Suprapubic skin (tissue), 4 donors: ENCODE measurements around the gene HMHB1. TPM values are rescaled to one million over a fixed set of nuclear protein-coding genes. Genes with fewer than 3 reads are reported as not detected.

Experiments used
- DNase-seq, 2 donors: peaks; one replicate each; pipeline ENCODE4 v3.0.0-alpha.2; 2019; ENCODE audit warnings: low spot score in 2 of 2
- H3K27ac ChIP-seq: fragments of 200-600 bp; sonication (generic); one replicate; pipeline ENCODE4 v1.5.1; 2019
- H3K27me3 ChIP-seq: fragments of 200-600 bp; sonication (generic); one replicate; pipeline ENCODE4 v1.5.1; 2019
- H3K36me3 ChIP-seq: fragments of 200-600 bp; sonication (generic); one replicate; pipeline ENCODE4 v1.5.1; 2019
- H3K4me1 ChIP-seq: fragments of 200-600 bp; sonication (generic); one replicate; pipeline ENCODE4 v1.5.1; 2019
- H3K4me3 ChIP-seq: fragments of 200-600 bp; sonication (generic); one replicate; pipeline ENCODE4 v1.5.1; 2019; ENCODE audit warnings: mild to moderate bottlenecking
- H3K9me3 ChIP-seq: fragments of 200-600 bp; sonication (generic); one replicate; pipeline ENCODE4 v1.5.1; 2019
- CTCF ChIP-seq, 2 donors: fragments of 200-600 bp in 1 of 2; fragments of 450-650 bp in 1 of 2; sonication (generic) in 1 of 2; IDR thresholded peaks; one replicate each; pipeline ENCODE4 v1.5.1; 2016 to 2019; ENCODE audit warnings: antibody characterized with exemption in 2 of 2, mild to moderate bottlenecking in 1 of 2, moderate library complexity in 1 of 2
- EP300 ChIP-seq: sonication (generic); formaldehyde crosslinking; IDR thresholded peaks from one replicate; pipeline ENCODE4 v1.6.1; 2017; ENCODE audit warnings: antibody characterized with exemption
- POLR2A ChIP-seq, 2 donors: fragments of 450-650 bp; IDR thresholded peaks; one replicate each; pipeline ENCODE4 v1.6.1; 2017; ENCODE audit warnings: antibody characterized with exemption in 2 of 2, mild to moderate bottlenecking in 2 of 2, moderate library complexity in 2 of 2
- POLR2AphosphoS5 ChIP-seq, 3 donors: sonication (generic); formaldehyde crosslinking; IDR thresholded peaks; one replicate each; pipeline ENCODE4 v1.6.1; 2017; ENCODE audit warnings: antibody characterized with exemption in 3 of 3
- WGBS: methylation state at CpG from one replicate; pipeline ENCODE4 v1.1.5; 2018; 5-methylcytosine and 5-hydroxymethylcytosine counted together
- total RNA-seq, 4 donors: library from RNA; depleted of rRNA; stranded (reverse); fragments of >200 nt; gene quantifications; one replicate each; pipeline ENCODE4 v1.1.0, GENCODE V29; 2016

The HMHB1 gene
- total RNA-seq, 4 donors from 2014 or later = not detected

GRCh38 chr5:143820451-143820850 lies 8.5 kb downstream of the HMHB1 start:
- no peak overlapping the region for H3K4me3 ChIP-seq
- 73% methylated on average over 2 of the region's 2 CpGs for WGBS
- DNase-seq = no peak
- no peak overlapping the region for H3K27ac ChIP-seq
- H3K36me3 ChIP-seq = no peaks in the 10 kb centered on the region
- no peaks in the 10 kb centered on the region for H3K9me3 ChIP-seq
- TF ChIP-seq EP300 (no peak), POLR2A (IDR thresholded peaks at IDR 0.05) (no peak), CTCF (IDR thresholded peaks at IDR 0.05) (no peak), POLR2AphosphoS5 (IDR thresholded peaks at IDR 0.05) (no peak)
- H3K4me1 ChIP-seq = peaks cover 6% of the 10 kb centered on the region
- no peaks in the 10 kb centered on the region for H3K27me3 ChIP-seq

GRCh38 chr5:143824851-143825720 lies 13.1 kb downstream of the HMHB1 start:
- DNase-seq = peak; percentile 79 to 88
- peaks cover 6% of the 10 kb centered on the region for H3K4me1 ChIP-seq
- H3K36me3 ChIP-seq = no peaks in the 10 kb centered on the region
- peak; percentile 91 for TF ChIP-seq CTCF (IDR thresholded peaks at IDR 0.05)
- no peak for TF ChIP-seq EP300
- no peak for TF ChIP-seq POLR2AphosphoS5 (IDR thresholded peaks at IDR 0.05)
- no peak for TF ChIP-seq POLR2A (IDR thresholded peaks at IDR 0.05)
- 47% methylated on average over 8 of the region's 8 CpGs for WGBS
- no peaks in the 10 kb centered on the region for H3K27me3 ChIP-seq
- H3K27ac ChIP-seq = no peak overlapping the region
- H3K9me3 ChIP-seq = no peaks in the 10 kb centered on the region
- H3K4me3 ChIP-seq = no peak overlapping the region

GRCh38 chr5:143826951-143827444 lies 15.0 kb downstream of the HMHB1 start:
- Histone ChIP-seq H3K36me3 (no peaks in the 10 kb centered on the region), H3K9me3 (no peaks in the 10 kb centered on the region), H3K4me3 (no peak overlapping the region), H3K4me1 (peaks cover 6% of the 10 kb centered on the region), H3K27ac (no peak overlapping the region), H3K27me3 (no peaks in the 10 kb centered on the region)
- TF ChIP-seq POLR2AphosphoS5 (IDR thresholded peaks at IDR 0.05) = no peak
- no peak for TF ChIP-seq EP300
- no peak for TF ChIP-seq CTCF (IDR thresholded peaks at IDR 0.05)
- no peak for TF ChIP-seq POLR2A (IDR thresholded peaks at IDR 0.05)
- WGBS = 65% methylated on average over 3 of the region's 3 CpGs
- no peak for DNase-seq

GRCh38 chr5:143828710-143829109 lies 16.7 kb downstream of the HMHB1 start:
- Histone ChIP-seq H3K9me3 (no peaks in the 10 kb centered on the region), H3K4me1 (peaks cover 6% of the 10 kb centered on the region), H3K36me3 (no peaks in the 10 kb centered on the region), H3K4me3 (no peak overlapping the region), H3K27ac (no peak overlapping the region), H3K27me3 (no peaks in the 10 kb centered on the region)
- DNase-seq = no peak
- WGBS = 73% methylated on average over 3 of the region's 3 CpGs
- TF ChIP-seq EP300 = no peak
- TF ChIP-seq POLR2A (IDR thresholded peaks at IDR 0.05) = no peak
- TF ChIP-seq CTCF (IDR thresholded peaks at IDR 0.05) = no peak
- TF ChIP-seq POLR2AphosphoS5 (IDR thresholded peaks at IDR 0.05) = no peak

- no peak for TF ChIP-seq POLR2A (IDR thresholded peaks at IDR 0.05)
- no peaks in the 10 kb centered on the region for H3K27me3 ChIP-seq
- no peaks in the 10 kb centered on the region for H3K36me3 ChIP-seq
- H3K4me3 ChIP-seq = no peak overlapping the region
- no peaks in the 10 kb centered on the region for H3K4me1 ChIP-seq
- WGBS = 85% methylated on average over 4 of the region's 4 CpGs
- no peak for DNase-seq
- H3K9me3 ChIP-seq = no peaks in the 10 kb centered on the region
- no peak overlapping the region for H3K27ac ChIP-seq
Measured at GRCh38 chr5:143833177-143833576, 21.2 kb downstream of the HMHB1 start.
